Measurements from ENCODE around the gene CAPZB. TPM values are rescaled to one million over a fixed set of nuclear protein-coding genes. Genes with fewer than 3 reads are reported as not detected.
"Not testable (repeated sequence)": the region's sequence is repeated elsewhere in the genome, so short reads cannot be mapped to it uniquely, and the experiment has no call there.

Gene CAPZB
- polyA plus RNA-seq, 2 of the 4 experiments (the other 2 are of a cell fraction): 133 to 296 TPM

GRCh38 chr1:19305880-19306279 lies 179.5 kb downstream of the CAPZB start (continued):
- no peak for TF ChIP-seq ATOH8 (CRISPR knock-in tag; IDR thresholded peaks at IDR 0.05; ENCODE audit: low read depth)
- TF ChIP-seq E2F6 (IDR thresholded peaks at IDR 0.05; ENCODE audit: borderline replicate concordance, low read depth): no peak
- TF ChIP-seq GATA3 (IDR thresholded peaks at IDR 0.05; ENCODE audit: borderline replicate concordance): no peak
- TF ChIP-seq ZFP36 (IDR thresholded peaks at IDR 0.05; ENCODE audit: borderline replicate concordance, partially characterized antibody): no peak
- no peak for TF ChIP-seq KDM1A (IDR thresholded peaks at IDR 0.05; ENCODE audit: low read depth)
- TF ChIP-seq ZC3H11A (IDR thresholded peaks at IDR 0.05): no peak

GRCh38 chr1:19304081-19304480 lies 181.3 kb downstream of the CAPZB start:
- 98% methylated on average over 5 of the region's 10 CpGs for WGBS (ENCODE audit: missing lambda C conversion rate)
- H3K4me3 ChIP-seq; H3K9me3 ChIP-seq; H3K27ac ChIP-seq; ATAC-seq; DNase-seq (ENCODE audit: low read depth in 1 of 2, low spot score in 1 of 2); POLR2A ChIA-PET; H3K4me2 ChIP-seq; H3K4me1 ChIP-seq; FAIRE-seq: not testable (repeated sequence)
- CTCF ChIA-PET: interaction anchor here (0.9 kb wide), 1 partner anchor 358 kb away, joined by 3 read pairs; no protein-coding TSS in a partner anchor

- ChIA-PET POLR2A (no interaction called here), CTCF (interaction anchor here (0.5 kb wide), 1 partner anchor 311 kb away, joined by 3 read pairs; no protein-coding TSS in a partner anchor)
- no peak overlapping the region for H3K4me2 ChIP-seq
- DNase-seq (ENCODE audit: low read depth in 1 of 2, low spot score in 1 of 2): no peak
- no peak for ATAC-seq
- H3K9me3 ChIP-seq: peaks cover 1% of the 10 kb centered on the region; the same call in 1 of the 3 replicates
- FAIRE-seq: no peak
- no peak for TF ChIP-seq JUN (IDR thresholded peaks at IDR 0.05)
- no peak for TF ChIP-seq EHMT2 (IDR thresholded peaks at IDR 0.05; ENCODE audit: low read depth)
- TF ChIP-seq ZNF302 (CRISPR knock-in tag; IDR thresholded peaks at IDR 0.05): no peak
- TF ChIP-seq HOXB13 (CRISPR knock-in tag; IDR thresholded peaks at IDR 0.05; ENCODE audit: low read depth): no peak
- no peak for TF ChIP-seq JUNB (IDR thresholded peaks at IDR 0.05)
- TF ChIP-seq ATOH8 (CRISPR knock-in tag; IDR thresholded peaks at IDR 0.05; ENCODE audit: low read depth): no peak
- no peak for TF ChIP-seq HOXA7 (CRISPR knock-in tag; IDR thresholded peaks at IDR 0.05)
- no peak for TF ChIP-seq TP53 (CRISPR knock-in tag; IDR thresholded peaks at IDR 0.05)
- TF ChIP-seq CBX2 (IDR thresholded peaks at IDR 0.05; ENCODE audit: borderline replicate concordance, low read depth): no peak
- no peak for TF ChIP-seq KDM5A (IDR thresholded peaks at IDR 0.05)
- no peak for TF ChIP-seq USF2 (IDR thresholded peaks at IDR 0.05)
- TF ChIP-seq ZFP36 (IDR thresholded peaks at IDR 0.05; ENCODE audit: borderline replicate concordance, partially characterized antibody): no peak
- no peak for TF ChIP-seq RNF2 (IDR thresholded peaks at IDR 0.05; ENCODE audit: borderline replicate concordance, low read depth)
- no peak for TF ChIP-seq ZSCAN20 (CRISPR knock-in tag; IDR thresholded peaks at IDR 0.05)
- no peak for TF ChIP-seq HOXB5 (CRISPR knock-in tag; IDR thresholded peaks at IDR 0.05)
- no peak for TF ChIP-seq MAZ (IDR thresholded peaks at IDR 0.05; ENCODE audit: borderline replicate concordance, low read depth, low read length)
- TF ChIP-seq GATA3 (IDR thresholded peaks at IDR 0.05; ENCODE audit: borderline replicate concordance): no peak
- no peaks in the 10 kb centered on the region for H3K4me1 ChIP-seq
- WGBS (ENCODE audit: missing lambda C conversion rate): 85% methylated on average over 2 of the region's 2 CpGs
- H3K27ac ChIP-seq: no peak overlapping the region
- no peak overlapping the region for H3K4me3 ChIP-seq
Observed at GRCh38 chr1:19300211-19300610, 185.1 kb downstream of the CAPZB start.

Measured in A549 (cell line).